Right atrium auricular region (tissue), 2 donors: Measurements from ENCODE around the gene MAP3K19. TPM values are rescaled to one million over a fixed set of nuclear protein-coding genes. Genes with fewer than 3 reads are reported as not detected.

ENCODE experiments used
- DNase-seq: peaks from one replicate; pipeline ENCODE4 v3.0.0-alpha.2; 2019; ENCODE audit warnings: low spot score
- H3K27ac ChIP-seq, 2 donors: fragments of 200-600 bp; sonication (generic); 1 replicate in 1 of 2; 2 replicates in 1 of 2; pipeline ENCODE4 v1.5.1; 2016 to 2019
- H3K27me3 ChIP-seq, 2 donors: fragments of 200-600 bp; sonication (generic); one replicate each; pipeline versions ENCODE4 v1.5.1 to v1.6.0; 2017 to 2019
- H3K36me3 ChIP-seq: fragments of 200-600 bp; sonication (generic); one replicate; pipeline ENCODE4 v1.5.1; 2016
- H3K4me1 ChIP-seq, 2 donors: fragments of 200-600 bp; sonication (generic); one replicate each; pipeline versions ENCODE4 v1.5.1 to v1.6.0; 2017 to 2019
- H3K4me3 ChIP-seq, 2 donors: fragments of 200-600 bp; sonication (generic); 1 replicate in 1 of 2; 2 replicates in 1 of 2; pipeline ENCODE4 v1.5.1; 2017 to 2019; ENCODE audit warnings: mild to moderate bottlenecking in 1 of 2, moderate library complexity in 1 of 2
- H3K9me3 ChIP-seq, 2 donors: fragments of 200-600 bp; sonication (generic); one replicate each; pipeline ENCODE4 v1.5.1; 2019
- CTCF ChIP-seq, 2 donors: fragments of 200-600 bp; sonication (generic); IDR thresholded peaks; one replicate each; pipeline ENCODE4 v1.5.1; 2019; ENCODE audit warnings: antibody characterized with exemption in 2 of 2
- total RNA-seq, 2 donors: library from RNA; depleted of rRNA; stranded (reverse); fragments of >200 nt; gene quantifications; one replicate each; pipeline ENCODE4 v1.1.0, GENCODE V29; 2016

Gene MAP3K19
- total RNA-seq, 2 donors from 2014 or later: not detected

- no peaks in the 10 kb centered on the region for H3K36me3 ChIP-seq
- no peak overlapping the region for H3K27ac ChIP-seq
- H3K27me3 ChIP-seq: no peaks in the 10 kb centered on the region
- TF ChIP-seq CTCF (IDR thresholded peaks at IDR 0.05): no peak
- no peak for DNase-seq
- no peak overlapping the region for H3K4me3 ChIP-seq
- H3K4me1 ChIP-seq: no peaks in the 10 kb centered on the region
- H3K9me3 ChIP-seq: no peaks in the 10 kb centered on the region
Observed at GRCh38 chr2:135074216-135074615, 27.0 kb upstream of the MAP3K19 start.

- no peak for DNase-seq
- H3K9me3 ChIP-seq: no peaks in the 10 kb centered on the region
- no peaks in the 10 kb centered on the region for H3K36me3 ChIP-seq
- no peak overlapping the region for H3K4me3 ChIP-seq
- H3K27me3 ChIP-seq: no peaks in the 10 kb centered on the region
- no peak for TF ChIP-seq CTCF (IDR thresholded peaks at IDR 0.05)
- peaks cover 0 to 4% of the 10 kb centered on the region in 2 donors for H3K4me1 ChIP-seq
- H3K27ac ChIP-seq: no peak overlapping the region
Observed at GRCh38 chr2:135072125-135072997, 25.1 kb upstream of the MAP3K19 start.

GRCh38 chr2:135066710-135067109 is 19.5 kb upstream of the MAP3K19 start:
- no peaks in the 10 kb centered on the region for H3K27me3 ChIP-seq
- H3K36me3 ChIP-seq: no peaks in the 10 kb centered on the region
- no peak for TF ChIP-seq CTCF (IDR thresholded peaks at IDR 0.05)
- H3K4me3 ChIP-seq: no peak overlapping the region
- peak overlapping the region in 1 of 2 donors; percentile 7 for H3K27ac ChIP-seq
- no peak for DNase-seq
- H3K9me3 ChIP-seq: no peaks in the 10 kb centered on the region
- H3K4me1 ChIP-seq: peaks cover 0 to 11% of the 10 kb centered on the region in 2 donors

- Histone ChIP-seq H3K27me3 (no peaks in the 10 kb centered on the region), H3K36me3 (peaks cover 16% of the 10 kb centered on the region), H3K9me3 (no peaks in the 10 kb centered on the region), H3K4me1 (peaks cover 0 to 17% of the 10 kb centered on the region in 2 donors), H3K27ac (no peak overlapping the region), H3K4me3 (no peak overlapping the region)
- no peak for TF ChIP-seq CTCF (IDR thresholded peaks at IDR 0.05)
- no peak for DNase-seq
Observed at GRCh38 chr2:135064149-135064548, 16.9 kb upstream of the MAP3K19 start.

GRCh38 chr2:135063210-135063609 is 16.0 kb upstream of the MAP3K19 start:
- no peak for DNase-seq
- Histone ChIP-seq H3K36me3 (peaks cover 16% of the 10 kb centered on the region), H3K27me3 (no peaks in the 10 kb centered on the region), H3K9me3 (no peaks in the 10 kb centered on the region), H3K4me3 (no peak overlapping the region), H3K27ac (no peak overlapping the region), H3K4me1 (peaks cover 0 to 20% of the 10 kb centered on the region in 2 donors)
- no peak for TF ChIP-seq CTCF (IDR thresholded peaks at IDR 0.05)
